H9 (cell line): ENCODE results near the gene NPAS3. TPM values are rescaled to one million over a fixed set of nuclear protein-coding genes. Genes with fewer than 3 reads are reported as not detected.

Experiments used
- DNase-seq: peaks from one replicate; pipeline ENCODE4 v3.0.0-alpha.2; 2017
- H2AFZ ChIP-seq: one replicate; pipeline ENCODE4 v1.6.1; 2013; ENCODE audit warnings: mild to moderate bottlenecking, low read length, control low read depth, moderate library complexity
- H2AK5ac ChIP-seq: 2 replicates; pipeline ENCODE4 v1.6.1; 2013; ENCODE audit warnings: low read length, control low read depth, mixed read lengths; ENCODE audit not compliant: insufficient read length
- H2BK120ac ChIP-seq: one replicate; pipeline ENCODE4 v1.6.1; 2013; ENCODE audit warnings: low read depth, mild to moderate bottlenecking, low read length, control low read depth, inconsistent platforms; ENCODE audit not compliant: poor library complexity, severe bottlenecking
- H2BK12ac ChIP-seq: 2 replicates; pipeline ENCODE4 v1.6.1; 2013; ENCODE audit warnings: low read length, control low read depth, mixed read lengths, low read depth; ENCODE audit not compliant: insufficient read length
- H2BK15ac ChIP-seq: 2 replicates; pipeline ENCODE4 v1.6.1; 2013; ENCODE audit warnings: low read depth, low read length, control low read depth
- H2BK20ac ChIP-seq: one replicate; pipeline ENCODE4 v1.6.1; 2013; ENCODE audit warnings: low read depth, mild to moderate bottlenecking, low read length, control low read depth, inconsistent platforms; ENCODE audit not compliant: poor library complexity, severe bottlenecking
- H2BK5ac ChIP-seq: 2 replicates; pipeline ENCODE4 v1.6.1; 2013; ENCODE audit warnings: low read length, control low read depth, mixed read lengths; ENCODE audit not compliant: insufficient read length
- H3K14ac ChIP-seq: 2 replicates; pipeline ENCODE4 v1.6.1; 2013; ENCODE audit warnings: low read length, control low read depth; ENCODE audit not compliant: insufficient read depth
- H3K18ac ChIP-seq: 2 replicates; pipeline ENCODE4 v1.6.1; 2013; ENCODE audit warnings: low read depth, mild to moderate bottlenecking, mixed read lengths, low read length, control low read depth; ENCODE audit not compliant: insufficient read length
- H3K23ac ChIP-seq: 2 replicates; pipeline ENCODE4 v1.6.1; 2013; ENCODE audit warnings: low read length, control low read depth, mixed read lengths, low read depth; ENCODE audit not compliant: insufficient read length
- H3K23me2 ChIP-seq: 2 replicates; pipeline ENCODE4 v1.6.1; 2013; ENCODE audit warnings: low read depth, mild to moderate bottlenecking, mixed read lengths, low read length, control low read depth; ENCODE audit not compliant: insufficient read length, poor library complexity, severe bottlenecking
- H3K27ac ChIP-seq: 2 replicates; pipeline ENCODE4 v1.5.1; 2013; ENCODE audit warnings: low read length, control low read depth, mixed read lengths, low read depth; ENCODE audit not compliant: insufficient read length
- H3K27me3 ChIP-seq: 2 replicates; pipeline ENCODE4 v1.6.1; 2013; ENCODE audit warnings: low read length, control low read depth, inconsistent platforms; ENCODE audit not compliant: insufficient read depth
- H3K4ac ChIP-seq: 2 replicates; pipeline ENCODE4 v1.6.1; 2013; ENCODE audit warnings: low read depth, mild to moderate bottlenecking, control low read depth, inconsistent platforms, low read length, moderate library complexity
- H3K4me1 ChIP-seq: 2 replicates; pipeline ENCODE4 v1.6.1; 2013; ENCODE audit warnings: low read length, control low read depth, inconsistent platforms; ENCODE audit not compliant: insufficient read depth
- H3K4me2 ChIP-seq: 2 replicates; pipeline ENCODE4 v1.6.1; 2013; ENCODE audit warnings: low read length, control low read depth, mixed read lengths; ENCODE audit not compliant: insufficient read length, insufficient read depth
- H3K56ac ChIP-seq: 2 replicates; pipeline ENCODE4 v1.6.1; 2013; ENCODE audit warnings: low read depth, mild to moderate bottlenecking, mixed read lengths, low read length, control low read depth; ENCODE audit not compliant: insufficient read length
- H3K79me1 ChIP-seq: 2 replicates; pipeline ENCODE4 v1.6.1; 2013; ENCODE audit warnings: low read depth, mild to moderate bottlenecking, moderate library complexity, low read length, control low read depth, inconsistent platforms; ENCODE audit not compliant: insufficient read depth, poor library complexity, severe bottlenecking
- H3K79me2 ChIP-seq: 2 replicates; pipeline ENCODE4 v1.6.1; 2013; ENCODE audit warnings: low read length, control low read depth, inconsistent platforms; ENCODE audit not compliant: insufficient read depth
- H3K9ac ChIP-seq: 2 replicates; pipeline ENCODE4 v1.6.1; 2013; ENCODE audit warnings: low read length, control low read depth, mixed read lengths; ENCODE audit not compliant: insufficient read length; ENCODE audit errors: extremely low read depth
- H3K9me3 ChIP-seq: one replicate; pipeline ENCODE4 v1.6.1; 2013; ENCODE audit warnings: low read depth, low read length, inconsistent platforms; ENCODE audit not compliant: control insufficient read depth
- H3T11ph ChIP-seq: one replicate; pipeline ENCODE4 v1.6.1; 2013; ENCODE audit warnings: mild to moderate bottlenecking, low read length, control low read depth, inconsistent platforms
- H4K20me1 ChIP-seq: one replicate; pipeline ENCODE4 v1.6.1; 2013; ENCODE audit not compliant: control insufficient read depth, insufficient read length, insufficient read depth
- H4K5ac ChIP-seq: 2 replicates; pipeline ENCODE4 v1.6.1; 2013; ENCODE audit warnings: low read depth, mild to moderate bottlenecking, mixed read lengths, low read length, control low read depth; ENCODE audit not compliant: insufficient read length
- H4K8ac ChIP-seq: replicated peaks from 2 replicates; pipeline ENCODE4 v1.6.1; 2013; ENCODE audit warnings: low read length, control low read depth, mixed read lengths, low read depth; ENCODE audit not compliant: insufficient read length
- H4K91ac ChIP-seq: 2 replicates; pipeline ENCODE4 v1.6.1; 2013; ENCODE audit warnings: low read depth, mild to moderate bottlenecking, moderate library complexity, mixed read lengths, low read length, control low read depth; ENCODE audit not compliant: insufficient read length
- H3K27ac Mint-ChIP-seq, 3 experiments: 2 replicates in 2 of 3; 3 replicates in 1 of 3; pipeline ENCODE4 v1.8.0; 2020 to 2021; ENCODE audit warnings: mixed read lengths in 3 of 3, mild to moderate bottlenecking in 1 of 3, moderate library complexity in 1 of 3
- H3K27me3 Mint-ChIP-seq: 2 replicates; pipeline ENCODE4 v1.8.0; 2021; ENCODE audit warnings: low read depth, mild to moderate bottlenecking, moderate library complexity, mixed read lengths
- H3K36me3 Mint-ChIP-seq, 3 experiments: 2 replicates in 2 of 3; 3 replicates in 1 of 3; pipeline ENCODE4 v1.8.0; 2020 to 2021; ENCODE audit warnings: low read depth in 3 of 3, mixed read lengths in 3 of 3; ENCODE audit not compliant: insufficient read depth in 1 of 3
- H3K4me1 Mint-ChIP-seq, 2 experiments: 2 replicates each; pipeline ENCODE4 v1.8.0; 2020; ENCODE audit warnings: mixed read lengths in 2 of 2
- H3K4me3 Mint-ChIP-seq, 2 experiments: 2 replicates in 1 of 2; 3 replicates in 1 of 2; pipeline ENCODE4 v1.8.0; 2020 to 2021; ENCODE audit warnings: mild to moderate bottlenecking in 2 of 2, mixed read lengths in 2 of 2, moderate library complexity in 1 of 2
- H3K9me3 Mint-ChIP-seq, 2 experiments: 2 replicates in 1 of 2; 3 replicates in 1 of 2; pipeline ENCODE4 v1.8.0; 2020; ENCODE audit warnings: mild to moderate bottlenecking in 2 of 2, mixed read lengths in 2 of 2, moderate library complexity in 1 of 2
- WGBS: extraction: QIAGEN DNeasy Blood & Tissue Kit; methylation state at CpG from one replicate; pipeline ENCODE4 v1.1.7; 2013; ENCODE audit warnings: missing lambda C conversion rate, low lambda C conversion rate, mixed read lengths; ENCODE audit not compliant: insufficient read length; ENCODE audit errors: extremely low coverage; 5-methylcytosine and 5-hydroxymethylcytosine counted together
- total RNA-seq: library from RNA; stranded (reverse); gene quantifications from 2 replicates; pipeline ENCODE4 v1.2.1, GENCODE V29; 2021
- TF ChIP-seq, protein P1 (sequence below): fragments of 200-600 bp; sonication (generic); conservative IDR thresholded peaks from 3 replicates; pipeline ENCODE4 v1.8.0; 2021; ENCODE audit warnings: antibody characterized with exemption, mild to moderate bottlenecking

Gene NPAS3
- total RNA-seq, 1 experiment from 2014 or later: 0.17 TPM

GRCh38 chr14:33364466-33364865, 425.8 kb downstream of the NPAS3 start:
- no peaks in the 10 kb centered on the region for H3K79me2 ChIP-seq
- H3K4me2 ChIP-seq: no peak overlapping the region
- Mint-ChIP-seq H3K36me3 (no peaks in the 10 kb centered on the region), H3K27ac (no peak overlapping the region), H3K9me3 (no peaks in the 10 kb centered on the region), H3K4me1 (peaks cover 25 to 35% of the 10 kb centered on the region in 2 experiments), H3K27me3 (no peaks in the 10 kb centered on the region), H3K4me3 (no peak overlapping the region)
- H2BK120ac ChIP-seq: no peak overlapping the region
- H3K9ac ChIP-seq: no peak overlapping the region
- H3K23ac ChIP-seq: no peak overlapping the region
- DNase-seq: no peak
- WGBS: no CpG with 5 or more reads among the region's 4 CpGs
- H3K4me1 ChIP-seq: no peaks in the 10 kb centered on the region; the same call in 1 of the 2 replicates
- H3K14ac ChIP-seq: no peak overlapping the region
- no peak overlapping the region for H2AFZ ChIP-seq
- H4K8ac ChIP-seq: no peak overlapping the region
- H2BK12ac ChIP-seq: no peak overlapping the region
- no peak overlapping the region for H3T11ph ChIP-seq
- H3K27ac ChIP-seq: no peak overlapping the region
- no peak overlapping the region for H4K5ac ChIP-seq
- no peaks in the 10 kb centered on the region for H3K27me3 ChIP-seq
- no peaks in the 10 kb centered on the region for H3K9me3 ChIP-seq
- TF ChIP-seq, protein P1, sequence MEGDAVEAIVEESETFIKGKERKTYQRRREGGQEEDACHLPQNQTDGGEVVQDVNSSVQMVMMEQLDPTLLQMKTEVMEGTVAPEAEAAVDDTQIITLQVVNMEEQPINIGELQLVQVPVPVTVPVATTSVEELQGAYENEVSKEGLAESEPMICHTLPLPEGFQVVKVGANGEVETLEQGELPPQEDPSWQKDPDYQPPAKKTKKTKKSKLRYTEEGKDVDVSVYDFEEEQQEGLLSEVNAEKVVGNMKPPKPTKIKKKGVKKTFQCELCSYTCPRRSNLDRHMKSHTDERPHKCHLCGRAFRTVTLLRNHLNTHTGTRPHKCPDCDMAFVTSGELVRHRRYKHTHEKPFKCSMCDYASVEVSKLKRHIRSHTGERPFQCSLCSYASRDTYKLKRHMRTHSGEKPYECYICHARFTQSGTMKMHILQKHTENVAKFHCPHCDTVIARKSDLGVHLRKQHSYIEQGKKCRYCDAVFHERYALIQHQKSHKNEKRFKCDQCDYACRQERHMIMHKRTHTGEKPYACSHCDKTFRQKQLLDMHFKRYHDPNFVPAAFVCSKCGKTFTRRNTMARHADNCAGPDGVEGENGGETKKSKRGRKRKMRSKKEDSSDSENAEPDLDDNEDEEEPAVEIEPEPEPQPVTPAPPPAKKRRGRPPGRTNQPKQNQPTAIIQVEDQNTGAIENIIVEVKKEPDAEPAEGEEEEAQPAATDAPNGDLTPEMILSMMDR: no peak
- H3K79me1 ChIP-seq: no peaks in the 10 kb centered on the region
- H3K56ac ChIP-seq: no peak overlapping the region
- no peak overlapping the region for H4K91ac ChIP-seq
- H2AK5ac ChIP-seq: no peak overlapping the region
- H4K20me1 ChIP-seq: no peaks in the 10 kb centered on the region
- H3K23me2 ChIP-seq: no peaks in the 10 kb centered on the region
- H2BK20ac ChIP-seq: no peak overlapping the region
- no peak overlapping the region for H3K4ac ChIP-seq
- H3K18ac ChIP-seq: no peak overlapping the region
- H2BK15ac ChIP-seq: no peak overlapping the region
- H2BK5ac ChIP-seq: no peak overlapping the region
